Gastroesophageal sphincter (tissue), 4 donors: ENCODE data around the gene DNAJC5. TPM values are rescaled to one million over a fixed set of nuclear protein-coding genes. Genes with fewer than 3 reads are reported as not detected.

ENCODE experiments used
- ATAC-seq: fragments of 150-250 bp; one replicate; pipeline ENCODE4 v1.9.1; 2016; ENCODE audit warnings: mild to moderate bottlenecking, moderate library complexity
- H3K27ac ChIP-seq, 4 donors: fragments of 200-600 bp; sonication (generic) in 3 of 4; 1 replicate in 3 of 4; 2 replicates in 1 of 4; pipeline ENCODE4 v1.5.1; 2016 to 2019
- H3K27me3 ChIP-seq: fragments of 200-600 bp; sonication (generic); one replicate; pipeline ENCODE4 v1.5.1; 2019
- H3K36me3 ChIP-seq, 2 donors: fragments of 200-600 bp; sonication (generic); one replicate each; pipeline ENCODE4 v1.5.1; 2019; ENCODE audit warnings: control low read depth in 1 of 2
- H3K4me1 ChIP-seq, 3 donors: fragments of 200-600 bp; sonication (generic); 1 replicate in 2 of 3; 2 replicates in 1 of 3; pipeline ENCODE4 v1.5.1; 2016 to 2019; ENCODE audit warnings: control low read depth in 2 of 3
- H3K4me3 ChIP-seq, 2 donors: fragments of 200-600 bp; sonication (generic); one replicate each; pipeline ENCODE4 v1.5.1; 2019; ENCODE audit warnings: mild to moderate bottlenecking in 1 of 2, moderate library complexity in 1 of 2
- H3K9me3 ChIP-seq, 3 donors: fragments of 200-600 bp; sonication (generic); one replicate each; pipeline ENCODE4 v1.5.1; 2017 to 2019; ENCODE audit warnings: control low read depth in 2 of 3
- EP300 ChIP-seq: sonication (generic); formaldehyde crosslinking; IDR thresholded peaks from one replicate; pipeline ENCODE4 v1.6.1; 2017; ENCODE audit warnings: antibody characterized with exemption, mild to moderate bottlenecking
- POLR2A ChIP-seq, 2 donors: fragments of 450-650 bp; IDR thresholded peaks; one replicate each; pipeline ENCODE4 v1.6.1; 2017; ENCODE audit warnings: antibody characterized with exemption in 2 of 2, mild to moderate bottlenecking in 2 of 2, moderate library complexity in 1 of 2
- POLR2AphosphoS5 ChIP-seq: sonication (generic); formaldehyde crosslinking; IDR thresholded peaks from one replicate; pipeline ENCODE4 v1.6.1; 2017; ENCODE audit warnings: antibody characterized with exemption
- WGBS, 2 donors: methylation state at CpG; one replicate each; pipeline ENCODE4 v1.1.5; 2018; ENCODE audit warnings: low coverage in 1 of 2; 5-methylcytosine and 5-hydroxymethylcytosine counted together
- total RNA-seq, 4 donors: library from RNA; depleted of rRNA; stranded (reverse); fragments of >200 nt; gene quantifications; one replicate each; pipeline ENCODE4 v1.1.0, GENCODE V29; 2016
- TF ChIP-seq, protein P1 (sequence below), 4 experiments: fragments of 200-600 bp in 2 of 4; fragments of 450-650 bp in 2 of 4; sonication (generic) in 1 of 4; IDR thresholded peaks; one replicate each; pipeline ENCODE4 v1.5.1; 2017 to 2019; ENCODE audit warnings: antibody characterized with exemption in 4 of 4, mild to moderate bottlenecking in 2 of 4, moderate library complexity in 2 of 4

DNAJC5 gene
- total RNA-seq, 4 donors from 2014 or later: 44.7 to 70.6 (median 47.6) TPM

DNA sequence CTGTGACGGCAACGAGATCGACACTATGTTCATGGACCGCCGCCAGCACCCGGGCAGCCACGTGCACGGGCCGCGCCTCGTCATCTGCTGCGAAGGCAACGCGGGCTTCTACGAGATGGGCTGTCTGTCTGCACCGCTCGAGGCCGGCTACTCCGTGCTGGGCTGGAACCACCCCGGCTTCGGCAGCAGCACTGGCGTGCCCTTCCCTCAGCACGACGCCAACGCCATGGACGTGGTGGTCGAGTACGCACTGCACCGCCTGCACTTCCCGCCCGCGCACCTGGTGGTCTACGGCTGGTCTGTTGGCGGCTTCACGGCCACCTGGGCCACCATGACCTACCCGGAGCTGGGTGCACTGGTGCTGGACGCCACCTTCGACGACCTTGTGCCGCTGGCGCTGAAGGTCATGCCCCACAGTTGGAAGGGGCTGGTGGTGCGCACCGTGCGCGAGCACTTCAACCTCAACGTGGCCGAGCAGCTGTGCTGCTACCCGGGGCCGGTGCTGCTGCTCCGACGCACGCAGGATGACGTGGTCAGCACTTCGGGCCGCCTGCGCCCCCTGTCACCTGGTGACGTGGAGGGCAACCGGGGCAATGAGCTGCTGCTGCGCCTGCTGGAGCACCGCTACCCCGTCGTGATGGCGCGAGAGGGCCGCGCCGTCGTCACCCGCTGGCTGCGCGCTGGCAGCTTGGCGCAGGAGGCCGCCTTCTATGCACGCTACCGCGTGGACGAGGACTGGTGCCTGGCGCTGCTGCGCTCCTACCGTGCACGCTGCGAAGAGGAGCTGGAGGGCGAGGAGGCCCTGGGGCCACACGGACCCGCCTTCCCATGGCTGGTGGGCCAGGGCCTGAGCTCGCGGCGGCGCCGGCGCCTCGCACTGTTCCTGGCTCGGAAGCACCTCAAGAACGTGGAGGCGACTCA, 32.7 kb upstream of the DNAJC5 start:
- no peak for ATAC-seq
- no peaks in the 10 kb centered on the region for H3K9me3 ChIP-seq
- 93 to 98% methylated on average over 11 to 13 of the region's 95 CpGs for WGBS, 2 donors
- peaks cover 10% of the 10 kb centered on the region for H3K27me3 ChIP-seq
- TF ChIP-seq EP300 (no peak), POLR2A (IDR thresholded peaks at IDR 0.05) (no peak), POLR2AphosphoS5 (no peak)
- TF ChIP-seq, protein P1, sequence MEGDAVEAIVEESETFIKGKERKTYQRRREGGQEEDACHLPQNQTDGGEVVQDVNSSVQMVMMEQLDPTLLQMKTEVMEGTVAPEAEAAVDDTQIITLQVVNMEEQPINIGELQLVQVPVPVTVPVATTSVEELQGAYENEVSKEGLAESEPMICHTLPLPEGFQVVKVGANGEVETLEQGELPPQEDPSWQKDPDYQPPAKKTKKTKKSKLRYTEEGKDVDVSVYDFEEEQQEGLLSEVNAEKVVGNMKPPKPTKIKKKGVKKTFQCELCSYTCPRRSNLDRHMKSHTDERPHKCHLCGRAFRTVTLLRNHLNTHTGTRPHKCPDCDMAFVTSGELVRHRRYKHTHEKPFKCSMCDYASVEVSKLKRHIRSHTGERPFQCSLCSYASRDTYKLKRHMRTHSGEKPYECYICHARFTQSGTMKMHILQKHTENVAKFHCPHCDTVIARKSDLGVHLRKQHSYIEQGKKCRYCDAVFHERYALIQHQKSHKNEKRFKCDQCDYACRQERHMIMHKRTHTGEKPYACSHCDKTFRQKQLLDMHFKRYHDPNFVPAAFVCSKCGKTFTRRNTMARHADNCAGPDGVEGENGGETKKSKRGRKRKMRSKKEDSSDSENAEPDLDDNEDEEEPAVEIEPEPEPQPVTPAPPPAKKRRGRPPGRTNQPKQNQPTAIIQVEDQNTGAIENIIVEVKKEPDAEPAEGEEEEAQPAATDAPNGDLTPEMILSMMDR (IDR thresholded peaks at IDR 0.05): no peak
- peaks cover 0 to 21% of the 10 kb centered on the region in 2 donors for H3K36me3 ChIP-seq
- peaks cover 0 to 68% (median 28%) of the 10 kb centered on the region in 3 donors for H3K4me1 ChIP-seq
- H3K27ac ChIP-seq: peak overlapping the region in 1 of 4 donors; percentile 94
- no peak overlapping the region for H3K4me3 ChIP-seq

DNA sequence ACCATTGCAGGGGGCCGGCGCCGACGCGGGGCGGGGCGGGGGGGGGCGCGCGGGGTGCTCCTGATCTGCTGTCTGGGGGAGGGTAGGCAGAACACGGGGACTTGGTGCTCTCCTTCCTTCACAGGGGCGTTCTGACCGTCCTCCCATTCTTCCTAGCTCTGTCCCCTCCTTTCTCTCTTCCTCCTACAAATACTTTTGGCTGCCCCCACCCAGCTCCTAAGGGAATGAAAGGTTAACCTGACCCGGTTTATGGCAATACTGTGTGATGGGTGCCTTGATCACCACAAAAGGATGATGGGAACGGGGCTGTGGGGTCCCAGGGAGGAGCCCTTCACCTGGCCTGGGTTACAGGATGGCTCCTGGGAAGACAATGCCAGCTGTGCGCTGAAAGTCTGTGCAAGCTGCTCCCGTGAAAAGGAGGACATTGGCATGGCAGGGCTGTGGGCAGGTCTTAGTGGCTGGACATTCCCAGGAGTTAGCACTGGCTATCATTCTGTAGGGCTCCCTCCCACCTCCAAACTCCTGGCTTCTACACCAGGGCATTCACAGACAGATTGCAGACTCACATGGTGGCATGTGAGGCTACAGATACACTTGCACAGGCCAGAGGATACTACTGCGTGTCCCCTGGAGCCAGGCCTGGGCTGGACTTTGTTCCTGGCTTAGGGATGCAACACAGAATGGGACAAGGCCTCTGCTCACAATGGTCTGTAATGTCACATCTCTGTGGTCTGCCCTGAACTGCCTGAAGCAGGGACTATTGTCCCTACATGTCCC, 31.7 kb upstream of the DNAJC5 start:
- Histone ChIP-seq H3K4me1 (peaks cover 0 to 68% (median 24%) of the 10 kb centered on the region in 3 donors), H3K27ac (peak overlapping the region; percentile 65 to 99 (median 96)), H3K9me3 (no peaks in the 10 kb centered on the region), H3K36me3 (peaks cover 0 to 25% of the 10 kb centered on the region in 2 donors), H3K4me3 (peak overlapping the region in 1 of 2 donors; percentile 95), H3K27me3 (peaks cover 1% of the 10 kb centered on the region)
- TF ChIP-seq POLR2AphosphoS5 (no peak), POLR2A (IDR thresholded peaks at IDR 0.05) (no peak), EP300 (no peak)
- TF ChIP-seq, protein P1 (IDR thresholded peaks at IDR 0.05): no peak
- no peak for ATAC-seq
- 84% methylated on average over 11 of the region's 18 CpGs; no CpG with 5 or more reads in 1 of the 2 donors for WGBS, 2 donors

DNA sequence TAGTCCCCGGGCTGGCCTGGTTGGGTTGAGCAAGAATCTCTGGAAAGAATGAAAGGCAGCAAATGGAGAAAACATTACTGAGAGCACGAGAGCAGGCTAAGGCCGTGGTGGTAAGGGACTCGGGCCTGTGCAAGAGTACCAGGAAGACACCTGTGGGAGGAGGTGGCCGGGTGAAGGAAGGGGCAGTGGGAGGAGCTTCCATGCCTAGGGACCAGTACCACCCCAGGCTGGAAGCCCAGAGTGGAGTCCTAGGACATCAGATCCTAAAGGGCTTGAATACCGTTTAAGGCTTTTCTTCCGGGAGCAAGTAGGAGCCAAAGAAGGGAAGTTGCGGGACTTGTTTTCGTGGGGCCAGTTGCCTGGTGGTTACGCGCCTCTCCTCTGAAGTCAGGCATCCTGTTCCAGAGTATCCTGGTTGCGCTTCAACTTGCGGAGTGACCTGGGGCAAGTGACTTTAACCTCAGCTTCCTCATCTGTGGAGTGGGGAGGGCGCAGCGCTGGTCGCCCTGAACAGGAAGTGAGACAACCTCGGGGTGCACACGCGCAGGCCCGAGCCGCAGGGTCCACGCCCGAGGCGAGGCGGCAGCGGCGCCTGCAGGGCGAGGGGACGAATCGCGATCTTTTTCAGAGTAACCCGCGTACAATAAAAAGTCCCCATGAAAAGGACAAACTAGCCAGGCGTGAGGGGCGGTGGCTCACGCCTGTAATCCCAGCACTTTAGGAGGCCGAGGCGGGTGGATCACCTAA, 31.0 kb upstream of the DNAJC5 start:
- peaks cover 0 to 62% (median 21%) of the 10 kb centered on the region in 3 donors for H3K4me1 ChIP-seq

DNA sequence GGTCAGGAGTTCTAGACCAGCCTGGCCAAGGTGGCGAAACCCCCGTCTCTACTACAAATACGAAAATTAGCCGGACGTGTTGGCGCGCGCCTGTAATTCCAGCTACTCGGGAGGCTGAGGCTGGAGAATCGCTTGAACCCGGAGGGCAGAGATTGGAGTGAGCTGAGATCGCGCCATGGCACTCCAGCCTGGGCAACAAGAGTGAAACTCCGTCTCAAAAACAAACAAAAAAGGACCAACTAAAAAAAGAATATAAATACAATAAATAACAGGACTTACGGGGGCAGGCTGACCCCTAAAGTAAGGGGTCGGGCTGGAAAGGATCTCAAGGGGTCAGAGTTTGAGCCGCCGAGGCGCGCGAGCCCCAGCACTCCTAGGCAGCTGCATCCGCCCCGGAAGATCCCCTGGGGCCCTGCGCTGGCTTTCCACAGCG, 30.4 kb upstream of the DNAJC5 start:
- ATAC-seq: no peak
- Histone ChIP-seq H3K4me3 (peak overlapping the region; percentile 52 to 95), H3K36me3 (peaks cover 0 to 39% of the 10 kb centered on the region in 2 donors), H3K4me1 (peaks cover 0 to 56% (median 19%) of the 10 kb centered on the region in 3 donors), H3K9me3 (no peaks in the 10 kb centered on the region), H3K27ac (peak overlapping the region; percentile 65 to 99 (median 96)), H3K27me3 (no peaks in the 10 kb centered on the region)
- 0 to 2% methylated on average over 1 to 10 of the region's 25 CpGs for WGBS, 2 donors
- TF ChIP-seq, protein P1 (IDR thresholded peaks at IDR 0.05): no peak
- TF ChIP-seq POLR2AphosphoS5 (no peak), POLR2A (IDR thresholded peaks at IDR 0.05) (no peak), EP300 (no peak)

More for the DNA sequence above, 31.0 kb upstream of the DNAJC5 start:
- WGBS, 2 donors: 11 to 25% methylated on average over 5 to 8 of the region's 38 CpGs
- Histone ChIP-seq H3K36me3 (peaks cover 0 to 33% of the 10 kb centered on the region in 2 donors), H3K27me3 (no peaks in the 10 kb centered on the region), H3K27ac (peak overlapping the region; percentile 65 to 99 (median 96)), H3K9me3 (no peaks in the 10 kb centered on the region), H3K4me3 (peak overlapping the region; percentile 52 to 95)
- peak in 1 of 2 donors; percentile 20 for TF ChIP-seq POLR2A (IDR thresholded peaks at IDR 0.05)
- no peak for TF ChIP-seq POLR2AphosphoS5
- TF ChIP-seq EP300: no peak
- TF ChIP-seq, protein P1 (IDR thresholded peaks at IDR 0.05): peak in 3 of 4 experiments; percentile 77 to 88 (median 80)
- peak; percentile 72 for ATAC-seq
